IgD-negative memory B cell (primary cell): Measurements from ENCODE around the gene EXOC3L1. TPM values are rescaled to one million over a fixed set of nuclear protein-coding genes. Genes with fewer than 3 reads are reported as not detected.
A peak's percentile ranks its signal among the peaks of the same experiment; 100 is the strongest.

ENCODE experiments used
- H3K27ac Mint-ChIP-seq, 3 donors: one replicate each; pipeline ENCODE4 v1.8.0; 2020 to 2022; ENCODE audit warnings: mild to moderate bottlenecking in 3 of 3, mixed read lengths in 3 of 3, moderate library complexity in 1 of 3
- H3K27me3 Mint-ChIP-seq: one replicate; pipeline ENCODE4 v1.8.0; 2021; ENCODE audit warnings: mixed read lengths
- H3K36me3 Mint-ChIP-seq: one replicate; pipeline ENCODE4 v1.8.0; 2020; ENCODE audit warnings: mild to moderate bottlenecking, mixed read lengths
- H3K4me1 Mint-ChIP-seq, 3 donors: one replicate each; pipeline ENCODE4 v1.8.0; 2020 to 2022; ENCODE audit warnings: mixed read lengths in 3 of 3, mild to moderate bottlenecking in 1 of 3
- H3K4me3 Mint-ChIP-seq, 4 donors: one replicate each; pipeline ENCODE4 v1.8.0; 2020 to 2022; ENCODE audit warnings: mild to moderate bottlenecking in 4 of 4, mixed read lengths in 4 of 4, moderate library complexity in 3 of 4
- H3K9me3 Mint-ChIP-seq, 3 donors: one replicate each; pipeline ENCODE4 v1.8.0; 2020 to 2021; ENCODE audit warnings: mixed read lengths in 3 of 3, mild to moderate bottlenecking in 1 of 3
- polyA plus RNA-seq: library from polyadenylated mRNA; unstranded; fragments of 300-500 nt; fragmentation: Illumina TruSeq; gene quantifications from one replicate; pipeline ENCODE4 v1.2.3, GENCODE V29; 2021

The EXOC3L1 gene
- polyA plus RNA-seq, 1 donor from 2014 or later = not detected

- Mint-ChIP-seq H3K9me3 (no peaks in the 10 kb centered on the region), H3K27me3 (no peaks in the 10 kb centered on the region), H3K4me3 (peak overlapping the region in 1 of 4 donors; percentile 77), H3K36me3 (peaks cover 8% of the 10 kb centered on the region), H3K4me1 (peaks cover 16 to 23% (median 22%) of the 10 kb centered on the region in 3 donors), H3K27ac (peak overlapping the region in 1 of 3 donors; percentile 28)
Measured at GRCh38 chr16:67195676-67196075, 5.7 kb upstream of the EXOC3L1 start.

- Mint-ChIP-seq H3K4me1 (peaks cover 16 to 23% (median 22%) of the 10 kb centered on the region in 3 donors), H3K36me3 (peaks cover 6% of the 10 kb centered on the region)
Measured at GRCh38 chr16:67194260-67194659, 4.3 kb upstream of the EXOC3L1 start.

GRCh38 chr16:67193536-67193935 lies 3.6 kb upstream of the EXOC3L1 start:
- no peaks in the 10 kb centered on the region for H3K9me3 Mint-ChIP-seq
- H3K27ac Mint-ChIP-seq = peak overlapping the region; percentile 12 to 46 (median 31)
- H3K36me3 Mint-ChIP-seq = peaks cover 6% of the 10 kb centered on the region
- peak overlapping the region; percentile 60 to 96 (median 81) for H3K4me3 Mint-ChIP-seq
- peaks cover 16 to 23% (median 22%) of the 10 kb centered on the region in 3 donors for H3K4me1 Mint-ChIP-seq
- no peaks in the 10 kb centered on the region for H3K27me3 Mint-ChIP-seq

More at GRCh38 chr16:67194260-67194659, 4.3 kb upstream of the EXOC3L1 start:
- peak overlapping the region in 2 of 4 donors; percentile 77 to 84 for H3K4me3 Mint-ChIP-seq
- no peaks in the 10 kb centered on the region for H3K27me3 Mint-ChIP-seq
- H3K9me3 Mint-ChIP-seq = no peaks in the 10 kb centered on the region
- peak overlapping the region in 1 of 3 donors; percentile 57 for H3K27ac Mint-ChIP-seq

- Mint-ChIP-seq H3K27me3 (no peaks in the 10 kb centered on the region), H3K4me1 (peaks cover 16 to 22% (median 19%) of the 10 kb centered on the region in 3 donors), H3K36me3 (peaks cover 6% of the 10 kb centered on the region), H3K9me3 (no peaks in the 10 kb centered on the region), H3K27ac (peak overlapping the region in 2 of 3 donors; percentile 12 to 53), H3K4me3 (peak overlapping the region; percentile 77 to 96 (median 90))
Measured at GRCh38 chr16:67192781-67193361, 2.9 kb upstream of the EXOC3L1 start.

GRCh38 chr16:67191995-67192681 lies 2.2 kb upstream of the EXOC3L1 start, which contains the start of gene E2F4:
Gene E2F4, plus strand, starts transcription at chr16:67192155. Its CDS starts 73 bp downstream, at chr16:67192228.
- H3K27me3 Mint-ChIP-seq = no peaks in the 10 kb centered on the region
- peak within 1 kb of the TSS; percentile 37 to 88 (median 82) for H3K27ac Mint-ChIP-seq
- H3K9me3 Mint-ChIP-seq = no peaks in the 10 kb centered on the region
- H3K4me3 Mint-ChIP-seq = peak within 1 kb of the TSS; percentile 77 to 96 (median 90)
- peaks cover 6% of the 10 kb centered on the region for H3K36me3 Mint-ChIP-seq
- H3K4me1 Mint-ChIP-seq = peaks cover 16 to 22% (median 19%) of the 10 kb centered on the region in 3 donors

- H3K4me3 Mint-ChIP-seq = peak overlapping the region; percentile 77 to 96 (median 90)
- H3K36me3 Mint-ChIP-seq = peaks cover 4% of the 10 kb centered on the region
- no peaks in the 10 kb centered on the region for H3K9me3 Mint-ChIP-seq
- H3K27ac Mint-ChIP-seq = peak overlapping the region; percentile 37 to 88 (median 82)
- peaks cover 6% of the 10 kb centered on the region for H3K27me3 Mint-ChIP-seq
- peaks cover 14 to 21% (median 16%) of the 10 kb centered on the region in 3 donors for H3K4me1 Mint-ChIP-seq
Measured at GRCh38 chr16:67191411-67191994, 1.6 kb upstream of the EXOC3L1 start.

- Mint-ChIP-seq H3K9me3 (no peaks in the 10 kb centered on the region), H3K36me3 (no peaks in the 10 kb centered on the region), H3K27ac (peak overlapping the region in 1 of 3 donors; percentile 37), H3K27me3 (peaks cover 8% of the 10 kb centered on the region), H3K4me3 (peak overlapping the region in 3 of 4 donors; percentile 68 to 85 (median 77)), H3K4me1 (peaks cover 12 to 19% (median 14%) of the 10 kb centered on the region in 3 donors)
Measured at GRCh38 chr16:67190448-67191399, 788 bp upstream of the EXOC3L1 start.

GRCh38 chr16:67188798-67189197 lies 1.1 kb downstream of the EXOC3L1 start:
- H3K4me1 Mint-ChIP-seq = peaks cover 19 to 26% (median 20%) of the 10 kb centered on the region in 3 donors
- no peak overlapping the region for H3K4me3 Mint-ChIP-seq
- no peak overlapping the region for H3K27ac Mint-ChIP-seq

GRCh38 chr16:67188323-67188722 lies 1.6 kb downstream of the EXOC3L1 start:
- no peaks in the 10 kb centered on the region for H3K36me3 Mint-ChIP-seq
- H3K4me3 Mint-ChIP-seq = peak overlapping the region in 1 of 4 donors; percentile 16
- H3K4me1 Mint-ChIP-seq = peaks cover 17 to 22% (median 19%) of the 10 kb centered on the region in 3 donors
- no peaks in the 10 kb centered on the region for H3K9me3 Mint-ChIP-seq
- H3K27me3 Mint-ChIP-seq = peaks cover 10% of the 10 kb centered on the region
- no peak overlapping the region for H3K27ac Mint-ChIP-seq

More at GRCh38 chr16:67188798-67189197, 1.1 kb downstream of the EXOC3L1 start:
- no peaks in the 10 kb centered on the region for H3K36me3 Mint-ChIP-seq
- H3K27me3 Mint-ChIP-seq = peaks cover 10% of the 10 kb centered on the region
- no peaks in the 10 kb centered on the region for H3K9me3 Mint-ChIP-seq

GRCh38 chr16:67187175-67187890 lies 2.6 kb downstream of the EXOC3L1 start:
- H3K36me3 Mint-ChIP-seq = no peaks in the 10 kb centered on the region
- H3K9me3 Mint-ChIP-seq = no peaks in the 10 kb centered on the region
- H3K4me3 Mint-ChIP-seq = peak overlapping the region in 1 of 4 donors; percentile 15

GRCh38 chr16:67186550-67186950 lies 3.4 kb downstream of the EXOC3L1 start:
- Mint-ChIP-seq H3K9me3 (no peaks in the 10 kb centered on the region), H3K27ac (no peak overlapping the region), H3K4me1 (peaks cover 7 to 13% (median 11%) of the 10 kb centered on the region in 3 donors), H3K27me3 (peaks cover 10% of the 10 kb centered on the region), H3K36me3 (no peaks in the 10 kb centered on the region), H3K4me3 (peak overlapping the region in 1 of 4 donors; percentile 11)

More at GRCh38 chr16:67187175-67187890, 2.6 kb downstream of the EXOC3L1 start:
- peaks cover 10% of the 10 kb centered on the region for H3K27me3 Mint-ChIP-seq
- H3K4me1 Mint-ChIP-seq = peaks cover 12 to 16% (median 15%) of the 10 kb centered on the region in 3 donors
- H3K27ac Mint-ChIP-seq = no peak overlapping the region

- Mint-ChIP-seq H3K4me1 (peaks cover 6 to 11% (median 8%) of the 10 kb centered on the region in 3 donors), H3K27me3 (peaks cover 10% of the 10 kb centered on the region), H3K36me3 (no peaks in the 10 kb centered on the region), H3K4me3 (peak overlapping the region in 3 of 4 donors; percentile 82 to 95 (median 84)), H3K9me3 (no peaks in the 10 kb centered on the region), H3K27ac (peak overlapping the region; percentile 45 to 95 (median 91))
Measured at GRCh38 chr16:67185651-67186134, 4.2 kb downstream of the EXOC3L1 start.

GRCh38 chr16:67184995-67185650 lies 4.8 kb downstream of the EXOC3L1 start:
- H3K9me3 Mint-ChIP-seq = no peaks in the 10 kb centered on the region
- no peaks in the 10 kb centered on the region for H3K36me3 Mint-ChIP-seq
- H3K27me3 Mint-ChIP-seq = peaks cover 10% of the 10 kb centered on the region
- H3K27ac Mint-ChIP-seq = peak overlapping the region; percentile 45 to 95 (median 91)
- peak overlapping the region; percentile 82 to 97 (median 90) for H3K4me3 Mint-ChIP-seq
- H3K4me1 Mint-ChIP-seq = peaks cover 6 to 11% (median 8%) of the 10 kb centered on the region in 3 donors
